Measurements from ENCODE around the gene NUDT22. TPM values are rescaled to one million over a fixed set of nuclear protein-coding genes. Genes with fewer than 3 reads are reported as not detected.

NUDT22 gene
- total and polyA plus RNA-seq, 2 of the 8 experiments (the other 6 are each of a cell fraction or from before 2014, with no cell fraction given) = 43.4 to 69.0 TPM

- TF ChIP-seq CHD7 (IDR thresholded peaks at IDR 0.05; ENCODE audit: insufficient replicate concordance, low read length) (no peak), KDM5A (IDR thresholded peaks at IDR 0.05; ENCODE audit: low read length) (no peak), EGR1 (IDR thresholded peaks at IDR 0.05; ENCODE audit: borderline replicate concordance, low read depth, low read length) (peak; percentile 75; the same call in 1 of the 2 replicates), TAF7 (optimal IDR thresholded peaks at IDR 0.05; ENCODE audit: borderline replicate concordance, low read depth, low read length) (peak; percentile 79), ASH2L (IDR thresholded peaks at IDR 0.05; ENCODE audit: low read length) (no peak), EZH2 (IDR thresholded peaks at IDR 0.05; ENCODE audit: low read depth, low read length, severe bottlenecking) (no peak), CHD2 (IDR thresholded peaks at IDR 0.05; ENCODE audit: low read length) (peak; percentile 97), KDM4A (IDR thresholded peaks at IDR 0.05; ENCODE audit: low read depth, low read length, severe bottlenecking) (peak; percentile 47), CHD1 (IDR thresholded peaks at IDR 0.05; ENCODE audit: low read depth, low read length) (no peak), GTF2F1 (IDR thresholded peaks at IDR 0.05; ENCODE audit: borderline replicate concordance, low read depth, low read length) (no peak)
Measured at GRCh38 chr11:64185693-64186491, 40.2 kb upstream of the NUDT22 start, which contains the start of gene STIP1 (continued).

Measured in H1 (cell line).